ENCODE measurements around the gene KCNQ1. TPM values are rescaled to one million over a fixed set of nuclear protein-coding genes. Genes with fewer than 3 reads are reported as not detected.

KCNQ1 gene
- total RNA-seq, 2 experiments from 2014 or later: 8.7 to 9.5 TPM

- no peak for ATAC-seq
- no peak for TF ChIP-seq CTCF (IDR thresholded peaks at IDR 0.05)
- H3K27me3 Mint-ChIP-seq: no peaks in the 10 kb centered on the region
- peaks cover 31% of the 10 kb centered on the region for H3K36me3 Mint-ChIP-seq (ENCODE audit: low read depth)
- H3K9me3 Mint-ChIP-seq: peaks cover 31% of the 10 kb centered on the region
- H3K4me3 Mint-ChIP-seq: no peak overlapping the region
- no peak for DNase-seq
- H3K4me1 Mint-ChIP-seq (ENCODE audit: low read depth): no peaks in the 10 kb centered on the region
- ChIA-PET CTCF (no interaction called here), POLR2A (no interaction called here)
- intact Hi-C loops (cut with micrococcal nuclease): no loop called here
- H3K27ac Mint-ChIP-seq: no peak overlapping the region
Measured at GRCh38 chr11:2649848-2650247, 205.0 kb downstream of the KCNQ1 start.

- no peaks in the 10 kb centered on the region for H3K27me3 Mint-ChIP-seq
- H3K27ac Mint-ChIP-seq: no peak overlapping the region
- no peak for TF ChIP-seq CTCF (IDR thresholded peaks at IDR 0.05)
- POLR2A ChIA-PET: no interaction called here
- peaks cover 31% of the 10 kb centered on the region for H3K36me3 Mint-ChIP-seq (ENCODE audit: low read depth)
- CTCF ChIA-PET: interaction anchor here (1.0 kb wide), 1 partner anchor 119 kb away, joined by 3 read pairs; no protein-coding TSS in a partner anchor
- no peak overlapping the region for H3K4me3 Mint-ChIP-seq
- intact Hi-C loops (cut with micrococcal nuclease): no loop called here
- H3K9me3 Mint-ChIP-seq: peaks cover 30% of the 10 kb centered on the region
- DNase-seq (no peak), ATAC-seq (no peak)
- H3K4me1 Mint-ChIP-seq (ENCODE audit: low read depth): no peaks in the 10 kb centered on the region
Measured at GRCh38 chr11:2650343-2650867, 205.6 kb downstream of the KCNQ1 start.

GRCh38 chr11:2651054-2651617 lies 206.3 kb downstream of the KCNQ1 start:
- H3K4me3 Mint-ChIP-seq: no peak overlapping the region
- H3K9me3 Mint-ChIP-seq: peaks cover 26% of the 10 kb centered on the region
- no peaks in the 10 kb centered on the region for H3K4me1 Mint-ChIP-seq (ENCODE audit: low read depth)
- H3K27ac Mint-ChIP-seq: no peak overlapping the region
- DNase-seq: no peak
- CTCF ChIA-PET: interaction anchor here (1.0 kb wide), 1 partner anchor 120 kb away, joined by 3 read pairs; no protein-coding TSS in a partner anchor
- POLR2A ChIA-PET: no interaction called here
- intact Hi-C loops (cut with micrococcal nuclease): no loop called here
- no peaks in the 10 kb centered on the region for H3K27me3 Mint-ChIP-seq
- H3K36me3 Mint-ChIP-seq (ENCODE audit: low read depth): peaks cover 26% of the 10 kb centered on the region
- no peak for ATAC-seq
- no peak for TF ChIP-seq CTCF (IDR thresholded peaks at IDR 0.05)

GRCh38 chr11:2651826-2652271 lies 207.0 kb downstream of the KCNQ1 start:
- no peak overlapping the region for H3K27ac Mint-ChIP-seq

More at GRCh38 chr11:2651826-2652271, 207.0 kb downstream of the KCNQ1 start:
- no peak for TF ChIP-seq CTCF (IDR thresholded peaks at IDR 0.05)
- Mint-ChIP-seq H3K9me3 (peaks cover 26% of the 10 kb centered on the region), H3K36me3 (ENCODE audit: low read depth) (peaks cover 26% of the 10 kb centered on the region), H3K27me3 (no peaks in the 10 kb centered on the region), H3K4me3 (no peak overlapping the region), H3K4me1 (ENCODE audit: low read depth) (peaks cover 3% of the 10 kb centered on the region)
- ChIA-PET CTCF (no interaction called here), POLR2A (no interaction called here)
- no peak for DNase-seq
- intact Hi-C loops (cut with micrococcal nuclease): no loop called here
- no peak for ATAC-seq

All from activated CD8-positive, alpha-beta T cell treated with anti-CD3 and anti-CD28 coated beads for 36 hours (primary cell).